GM21529 (cell line): ENCODE measurements around the gene NCOA6.

Source experiments
- ATAC-seq: cut with Tn5 transposase; IDR thresholded peaks from one replicate; pipeline ENCODE4 v1.9.1; 2021; ENCODE audit not compliant: unreplicated experiment

NCOA6 gene

DNA sequence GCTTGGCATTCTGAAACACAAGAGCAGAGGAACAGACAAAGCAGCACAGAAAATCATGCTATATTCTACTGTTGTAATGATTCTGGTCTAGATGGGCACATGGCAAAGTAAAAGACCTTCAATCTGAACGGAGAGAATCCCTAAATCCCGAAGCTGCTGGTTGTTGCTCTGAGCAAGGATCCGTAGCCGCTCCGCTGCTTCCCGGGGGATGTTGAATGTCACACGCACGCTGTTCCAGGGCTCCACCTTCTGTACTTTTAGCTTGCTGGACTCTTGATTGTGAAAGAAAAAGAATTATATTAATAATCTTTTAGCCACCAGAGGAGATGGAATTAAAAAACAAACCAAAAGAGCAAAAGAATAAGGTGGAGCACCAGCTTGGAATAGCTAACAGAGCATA is 49.3 kb downstream of the NCOA6 start:
- ATAC-seq = no peak

DNA sequence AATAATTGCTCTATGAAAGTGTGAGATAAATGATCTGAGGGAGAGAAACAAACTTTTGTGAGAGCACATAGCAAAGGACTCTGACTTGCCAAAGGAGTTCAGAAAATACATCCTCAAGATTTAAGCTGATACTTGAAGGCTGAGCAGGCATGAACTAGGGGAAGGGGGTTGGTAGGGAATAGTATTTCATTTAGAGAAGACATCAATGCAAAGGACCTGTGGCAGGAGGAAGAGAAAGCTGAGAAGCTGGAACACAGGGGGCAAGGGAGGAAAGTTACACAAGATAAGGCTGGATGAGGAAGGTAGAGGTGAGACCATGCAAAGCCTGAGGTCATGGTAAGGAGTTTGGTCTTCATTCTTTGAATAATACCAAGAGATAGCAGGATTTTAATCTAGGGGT is 50.6 kb downstream of the NCOA6 start:
- ATAC-seq = no peak

- ATAC-seq = no peak
These were observed 51.0 kb downstream of the NCOA6 start for GRCh38 chr20:34774449-34774848.

- ATAC-seq = no peak
These were observed 51.7 kb downstream of the NCOA6 start for GRCh38 chr20:34773726-34774125.

GRCh38 chr20:34772437-34772836 is 53.0 kb downstream of the NCOA6 start:
- no peak for ATAC-seq

GRCh38 chr20:34771680-34772081 is 53.8 kb downstream of the NCOA6 start:
- no peak for ATAC-seq

GRCh38 chr20:34768096-34768495 is 57.4 kb downstream of the NCOA6 start:
- no peak for ATAC-seq

- no peak for ATAC-seq
These were observed 63.4 kb downstream of the NCOA6 start for GRCh38 chr20:34762031-34762555.

DNA sequence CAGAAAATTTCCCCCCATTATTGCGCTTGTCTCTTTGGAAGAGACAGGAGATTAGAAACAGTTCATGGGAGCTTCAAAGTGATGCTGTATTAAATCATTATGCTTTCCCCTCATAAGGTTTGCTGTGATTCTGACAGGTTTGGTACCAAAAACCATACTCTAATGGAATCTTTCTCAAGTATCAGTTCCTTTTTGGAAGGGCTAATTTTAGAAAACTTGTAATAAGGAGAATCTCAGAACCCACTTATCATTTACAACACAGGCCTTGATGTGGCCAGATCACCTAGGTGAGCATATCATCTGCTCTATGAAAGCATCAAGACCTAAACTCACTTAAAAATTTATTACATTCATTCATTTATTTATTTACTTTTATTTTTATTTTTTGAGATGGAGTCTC is 70.1 kb downstream of the NCOA6 start:
- no peak for ATAC-seq

DNA sequence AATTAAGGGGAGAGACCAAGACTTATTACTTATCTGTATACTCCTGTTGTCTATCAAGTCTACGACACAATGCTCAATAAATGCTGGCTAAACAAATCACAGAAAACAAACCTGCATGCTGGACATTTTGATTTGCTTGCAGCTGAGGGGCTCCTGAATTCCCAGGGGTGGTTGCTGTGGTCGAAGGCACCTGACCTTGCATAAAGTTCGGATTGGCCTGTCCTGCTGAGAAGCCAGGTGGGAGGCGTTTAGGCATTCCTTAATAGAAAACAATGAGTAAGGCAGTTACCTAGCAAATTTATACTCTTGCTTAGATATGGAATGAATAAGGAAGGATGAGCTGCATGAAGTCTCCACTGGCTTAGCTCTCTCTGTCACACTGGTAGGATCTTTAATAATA is 70.8 kb downstream of the NCOA6 start:
- no peak for ATAC-seq

GRCh38 chr20:34753706-34754461 is 71.6 kb downstream of the NCOA6 start:
- ATAC-seq = no peak

DNA sequence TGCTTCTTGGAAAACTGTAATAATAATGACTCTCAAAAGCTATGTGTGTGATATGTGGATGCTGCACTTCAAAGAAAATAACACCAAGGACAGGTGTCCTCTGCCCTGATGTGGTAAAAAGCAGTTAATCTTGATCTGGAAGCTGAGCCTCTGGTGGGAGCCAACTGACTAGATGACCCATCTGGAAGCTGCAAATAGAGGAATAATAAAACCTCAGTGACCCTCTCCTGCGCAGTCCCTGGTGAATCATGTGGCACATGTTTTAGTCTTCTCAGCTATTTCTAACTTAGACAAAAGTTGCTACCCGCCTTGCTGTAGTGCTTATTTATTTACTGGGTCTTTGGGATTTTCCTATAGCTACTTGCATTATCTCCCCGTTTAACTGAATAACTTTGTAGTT is 74.0 kb downstream of the NCOA6 start:
- no peak for ATAC-seq

DNA sequence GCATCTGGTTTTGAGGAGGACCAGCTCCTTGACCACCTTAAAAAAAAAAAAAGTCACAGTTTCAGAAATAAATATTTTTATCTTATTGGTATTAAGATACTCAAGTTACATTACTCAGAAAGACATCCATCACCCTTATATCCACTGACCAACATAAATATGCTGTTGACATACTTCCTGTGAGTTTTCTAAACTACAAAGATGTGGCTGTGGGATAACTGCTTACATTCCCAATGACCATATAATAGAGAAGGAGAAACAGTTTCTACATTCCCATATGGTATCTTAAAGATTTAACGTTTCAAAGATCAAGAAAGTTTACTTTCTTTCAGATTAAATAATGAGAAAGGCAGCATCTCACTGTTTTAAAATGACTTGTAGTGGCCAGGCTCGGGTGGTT is 75.0 kb downstream of the NCOA6 start:
- ATAC-seq = no peak

GRCh38 chr20:34748709-34749108 is 76.7 kb downstream of the NCOA6 start:
- ATAC-seq = no peak

GRCh38 chr20:34747479-34747878 is 78.0 kb downstream of the NCOA6 start:
- no peak for ATAC-seq

DNA sequence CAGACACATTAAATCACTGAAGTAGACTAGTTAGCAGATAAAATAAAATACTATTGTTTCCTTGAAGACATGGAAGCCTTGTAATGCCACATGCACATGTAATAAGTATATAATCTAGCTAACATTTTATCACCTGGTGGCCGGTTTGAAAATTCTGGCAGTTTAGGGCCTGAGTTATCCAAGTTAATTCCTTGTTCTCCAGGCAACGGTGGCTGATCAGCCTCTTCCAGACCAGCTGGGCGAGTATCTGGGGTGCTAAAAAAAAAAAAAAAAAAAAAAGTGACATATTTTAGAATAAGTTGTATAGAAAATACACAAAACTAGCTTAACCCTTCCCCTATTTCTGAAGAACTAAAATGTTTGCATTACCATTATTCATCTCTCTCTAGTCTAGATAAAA is 78.8 kb downstream of the NCOA6 start:
- ATAC-seq = no peak

GRCh38 chr20:34744847-34745246 is 80.6 kb downstream of the NCOA6 start:
- no peak for ATAC-seq

DNA sequence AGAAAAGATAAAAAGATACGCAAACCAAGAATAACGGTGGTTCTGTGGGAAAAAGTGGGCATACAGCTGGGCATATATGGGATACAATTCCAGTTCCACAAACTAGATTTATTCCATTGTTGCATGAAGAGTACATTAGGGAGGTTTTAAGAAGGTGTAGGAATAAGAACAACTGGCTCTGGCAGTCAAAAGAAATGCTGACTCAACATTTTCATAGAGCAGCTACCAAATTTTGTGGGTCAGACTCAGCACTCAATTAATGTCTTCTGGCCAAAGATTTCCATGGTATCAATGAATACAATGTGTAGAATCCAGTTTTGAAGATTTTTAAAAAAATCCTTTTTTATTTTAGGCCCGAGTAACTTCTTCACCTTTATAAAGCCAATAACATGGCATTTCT is 81.1 kb downstream of the NCOA6 start:
- no peak for ATAC-seq

GRCh38 chr20:34743039-34743438 is 82.4 kb downstream of the NCOA6 start:
- no peak for ATAC-seq

DNA sequence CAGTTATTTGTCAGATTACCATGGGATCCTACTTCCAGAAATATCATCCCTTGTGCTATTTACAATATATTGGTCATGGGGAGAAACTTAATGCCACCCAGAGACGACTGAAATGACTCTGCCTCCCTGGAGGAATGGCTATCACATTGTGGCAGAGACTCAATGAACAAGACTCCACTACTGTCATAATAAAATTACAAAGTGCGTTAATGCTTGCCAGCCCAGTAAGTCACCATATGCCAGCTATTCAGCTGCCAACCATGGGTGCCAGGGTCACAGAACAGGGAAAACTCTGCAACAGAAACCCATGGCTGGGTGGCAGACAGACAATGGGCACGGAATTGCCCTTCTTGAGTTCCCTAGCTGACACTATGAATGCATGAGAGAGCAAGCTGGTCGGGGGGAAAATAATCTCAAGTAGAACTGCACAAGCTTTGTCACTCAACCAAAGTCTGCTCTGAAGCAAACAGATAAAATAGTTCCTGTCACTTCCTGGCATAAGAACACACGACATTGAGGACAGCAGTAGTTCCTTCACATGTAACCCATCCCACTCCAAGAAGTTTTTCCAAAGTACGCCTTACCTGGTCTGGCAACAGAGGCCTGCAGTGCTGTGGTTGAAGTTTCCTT is 89.2 kb downstream of the NCOA6 start:
- no peak for ATAC-seq

DNA sequence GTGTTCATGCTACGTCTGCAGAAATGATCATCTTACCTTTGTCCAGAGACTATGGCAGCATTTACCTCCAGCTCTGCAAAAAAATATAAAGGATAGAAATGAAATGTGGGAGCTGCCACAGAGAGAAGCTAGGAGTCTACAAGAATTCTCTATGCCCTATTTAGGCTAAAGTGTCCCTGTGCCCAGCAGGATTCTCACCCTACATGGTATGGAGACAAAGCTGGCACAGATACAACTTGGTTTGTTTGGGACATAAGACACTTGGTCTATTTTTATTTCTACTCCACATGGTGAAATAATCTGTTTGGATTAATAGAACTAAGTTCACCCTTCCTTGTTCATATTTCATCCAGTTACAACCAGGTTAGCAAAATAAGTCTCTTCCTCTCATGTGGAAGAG is 92.9 kb downstream of the NCOA6 start:
- ATAC-seq = no peak

- no peak for ATAC-seq
These were observed 96.0 kb downstream of the NCOA6 start for GRCh38 chr20:34729416-34729815.

DNA sequence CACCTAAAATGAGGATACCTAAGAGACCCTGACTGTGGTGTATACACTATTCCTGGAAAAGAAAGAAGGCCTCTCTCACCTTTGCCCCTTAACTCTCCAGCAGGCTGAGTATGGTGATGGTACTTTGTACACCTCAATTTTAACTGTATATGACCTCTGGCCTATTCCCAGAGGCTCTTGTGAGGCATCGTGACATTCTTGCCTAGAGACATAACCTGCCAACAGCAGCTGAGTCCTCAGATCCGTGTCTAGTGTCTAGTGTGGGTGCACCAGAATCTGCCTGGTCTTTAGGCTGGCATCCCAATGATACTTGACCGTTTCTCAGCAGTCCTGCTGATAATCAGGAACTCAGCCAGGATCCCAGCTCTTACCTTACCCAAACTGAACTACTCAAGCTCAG is 101.3 kb downstream of the NCOA6 start:
- no peak for ATAC-seq
